Measurements from ENCODE around the gene LYSMD2.

- TF ChIP-seq POLR2A (IDR thresholded peaks at IDR 0.05; ENCODE audit: low read depth) (no peak), EP300 (IDR thresholded peaks at IDR 0.05) (no peak)
Measured at GRCh38 chr15:51699373-51699772, 38.1 kb downstream of the LYSMD2 start.
